Daoy (cell line): ENCODE results near the gene IGSF10. TPM values are rescaled to one million over a fixed set of nuclear protein-coding genes. Genes with fewer than 3 reads are reported as not detected.

Experiments used
- DNase-seq: peaks from one replicate; pipeline ENCODE4 v3.0.0-alpha.2; 2015; ENCODE audit warnings: low read depth
- total RNA-seq: library from RNA; depleted of rRNA; stranded (reverse); fragments of >200 nt; shearing (Covaris generic); gene quantifications from 2 replicates; pipeline ENCODE4 v1.2.3, GENCODE V29; 2014

The IGSF10 gene
- total RNA-seq, 1 experiment from 2014 or later, result not detected

DNA sequence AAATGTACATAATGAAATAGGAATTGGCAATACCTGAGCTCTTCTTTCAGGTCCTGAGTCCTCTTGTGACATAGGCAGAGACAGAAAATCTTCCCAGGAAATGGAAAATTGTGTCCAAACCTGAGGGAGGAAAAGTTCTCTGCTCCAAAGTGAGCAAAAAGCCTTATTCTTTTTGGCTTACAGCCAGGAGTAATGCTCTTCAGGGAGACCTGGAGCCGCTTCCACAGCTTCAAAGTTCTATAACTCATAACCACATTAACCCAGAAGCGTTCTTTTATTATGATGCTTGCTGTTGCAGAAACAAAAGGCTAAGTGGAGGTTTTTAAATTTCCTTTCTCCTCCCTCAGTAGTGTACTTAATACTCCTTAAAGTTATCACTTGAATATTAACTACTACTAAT lies 633 bp downstream of the IGSF10 start:
- DNase-seq, result no peak

DNA sequence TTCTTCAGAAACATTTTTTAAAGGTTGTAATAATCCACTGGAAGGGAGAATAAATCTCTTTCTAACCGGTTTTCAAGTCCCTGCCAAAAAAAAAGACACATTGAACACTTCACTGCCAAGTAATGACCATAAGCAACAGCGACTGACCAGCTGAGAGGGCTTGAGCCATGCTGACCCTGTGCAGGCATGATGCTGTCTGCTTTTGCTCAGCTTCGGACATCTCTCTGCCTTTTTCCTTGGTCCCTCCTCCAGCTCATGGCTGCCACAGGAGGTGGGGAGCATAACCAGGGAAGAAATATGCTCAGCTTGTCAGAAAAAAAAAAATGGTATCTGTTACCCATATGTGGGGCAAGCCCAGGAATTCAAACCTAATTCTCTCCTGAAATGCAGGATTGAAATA lies 1.5 kb downstream of the IGSF10 start:
- DNase-seq, result no peak

DNA sequence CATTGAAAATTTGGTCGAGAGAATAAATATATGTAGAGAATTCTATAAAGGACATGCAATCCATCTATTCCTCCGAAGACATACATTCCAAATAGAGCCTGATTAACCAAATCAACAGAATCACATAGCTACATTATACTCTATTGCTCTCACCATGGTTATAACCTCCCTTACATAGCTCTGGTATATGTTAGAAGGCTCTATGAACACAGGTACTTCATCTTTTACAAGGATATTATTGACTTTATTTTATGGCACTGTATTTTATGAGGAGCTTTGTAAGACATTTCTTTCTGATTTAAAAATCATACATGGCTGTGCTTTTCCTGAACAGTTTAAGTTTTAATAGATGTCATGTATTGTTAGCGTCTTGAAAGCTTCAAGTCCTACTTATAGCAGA lies 4.8 kb downstream of the IGSF10 start:
- no peak for DNase-seq

DNA sequence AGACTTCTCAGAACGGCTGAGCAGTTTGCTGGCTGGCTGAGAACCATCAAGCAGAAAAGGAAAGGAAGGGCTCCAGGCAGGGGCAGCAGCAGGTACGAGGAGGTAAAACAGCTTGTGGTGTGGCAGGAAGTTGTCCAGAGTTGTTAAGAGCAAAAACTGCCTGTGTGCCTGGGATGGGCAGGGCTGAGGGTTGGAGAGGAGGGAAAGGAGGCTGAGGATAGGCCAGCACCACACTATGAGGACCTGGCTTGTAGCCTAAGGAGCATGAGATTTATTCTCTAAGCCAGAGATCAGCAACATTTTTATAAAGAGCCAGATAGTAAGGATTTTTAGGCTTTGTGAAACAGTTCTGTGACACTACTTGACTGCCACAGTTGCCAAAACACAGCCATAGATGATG lies 8.0 kb downstream of the IGSF10 start:
- DNase-seq, result no peak

DNA sequence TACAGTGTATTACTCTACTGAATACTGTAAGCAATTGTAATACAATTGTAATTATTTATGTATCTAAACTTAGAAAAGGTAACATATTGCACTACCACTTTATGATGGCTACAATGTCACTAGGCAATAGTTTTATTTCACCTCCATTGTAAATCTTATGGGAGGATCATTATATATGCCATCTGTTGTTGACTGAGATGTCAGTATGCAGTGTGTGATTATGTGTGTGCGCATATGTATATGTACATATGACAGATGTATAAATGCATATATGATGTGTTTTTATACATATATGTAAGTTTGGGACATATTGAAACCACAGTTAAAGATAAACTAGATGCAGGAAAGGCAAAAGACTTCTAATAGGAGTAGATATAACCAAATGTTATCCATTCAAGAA lies 8.5 kb downstream of the IGSF10 start:
- DNase-seq, result no peak

DNA sequence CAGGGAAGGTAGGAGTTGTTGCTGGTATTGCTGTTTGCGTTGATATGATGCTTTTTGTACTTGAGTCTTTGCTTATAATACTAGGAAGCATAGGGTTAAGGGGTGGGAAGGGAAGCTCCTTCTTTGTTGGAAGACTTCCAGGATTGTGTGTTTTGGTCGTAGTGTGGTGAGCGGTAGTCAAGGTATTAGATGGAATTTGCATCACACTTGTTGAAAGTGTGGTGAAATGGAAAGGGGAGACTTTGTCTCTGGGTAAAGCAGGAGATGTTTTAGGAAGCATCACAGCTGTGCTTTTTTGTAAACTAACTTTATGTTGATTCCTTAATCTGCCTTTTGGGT lies 14.9 kb downstream of the IGSF10 start:
- no peak for DNase-seq

DNA sequence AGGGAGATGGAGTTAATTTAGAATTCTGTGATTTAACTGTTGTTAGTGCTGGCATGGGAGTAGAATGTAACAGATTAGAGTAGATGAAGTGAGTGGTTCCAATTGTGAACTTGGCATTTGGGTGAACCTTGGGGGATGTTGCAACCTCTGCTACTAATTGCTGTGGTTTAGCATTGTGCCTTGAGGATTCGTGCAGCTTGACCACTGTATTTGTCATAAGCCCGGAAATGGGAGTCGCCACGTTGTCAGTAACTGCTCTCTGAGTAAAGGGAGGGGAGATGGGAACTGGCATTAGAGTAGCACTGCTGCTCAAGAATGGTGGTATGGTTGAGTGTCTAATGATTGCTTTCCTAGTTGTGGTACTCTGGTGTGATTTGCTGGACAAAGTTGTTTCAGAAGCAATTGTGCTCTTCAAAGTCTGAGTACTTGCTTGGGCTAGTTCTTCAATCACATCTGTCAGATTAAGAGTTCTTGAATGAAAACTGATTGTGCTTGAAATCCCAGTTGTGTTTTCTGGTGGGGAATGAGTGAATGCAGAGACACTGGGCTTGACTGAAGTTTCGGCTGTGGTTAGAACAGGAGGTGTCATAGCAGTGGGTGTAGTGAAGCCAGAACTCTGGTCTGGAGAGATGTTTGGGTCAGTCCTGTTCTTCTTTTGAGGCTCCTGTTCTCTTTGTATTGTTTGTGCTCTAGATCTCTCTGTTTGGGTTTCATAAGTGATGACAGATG lies 15.4 kb downstream of the IGSF10 start:
- DNase-seq, result peak; percentile 91

DNA sequence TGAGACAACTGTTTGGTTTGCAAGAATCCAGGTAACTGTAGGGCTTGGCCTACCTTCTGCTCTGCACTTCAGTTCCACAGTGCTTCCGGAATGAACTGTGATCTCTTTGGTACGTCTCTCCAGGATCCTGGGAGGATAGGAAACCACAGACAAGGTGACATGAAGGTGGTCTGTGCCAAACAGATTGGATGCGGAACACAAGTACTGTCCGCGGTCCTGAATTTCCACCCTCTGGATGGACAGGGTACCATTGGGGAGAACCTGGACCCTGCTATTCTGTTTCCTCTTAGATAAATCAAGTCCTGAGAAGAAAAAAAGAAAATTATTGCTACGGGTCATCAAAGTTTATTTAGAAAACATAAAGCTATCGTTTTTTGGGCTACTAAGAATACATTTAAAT lies 17.3 kb downstream of the IGSF10 start:
- peak; percentile 23 for DNase-seq

DNA sequence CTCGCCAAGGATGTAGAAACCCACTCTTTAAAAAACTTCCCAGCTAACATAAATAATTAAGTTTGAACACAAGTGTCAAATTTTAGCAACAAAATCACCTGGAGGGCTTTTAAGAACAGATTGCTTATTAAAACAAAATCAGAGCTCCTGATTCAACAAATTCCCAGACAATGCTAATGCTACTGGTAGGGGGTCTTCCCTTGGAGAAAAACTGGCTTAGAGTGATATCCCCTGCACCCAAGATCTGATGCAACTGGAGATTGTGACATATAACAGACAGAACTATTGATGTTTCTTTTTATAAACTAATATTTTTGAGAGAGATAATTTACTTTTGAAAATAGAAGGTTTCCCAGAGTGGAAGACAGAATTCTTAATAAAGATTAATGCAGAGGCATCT lies 19.9 kb downstream of the IGSF10 start:
- DNase-seq, result no peak

DNA sequence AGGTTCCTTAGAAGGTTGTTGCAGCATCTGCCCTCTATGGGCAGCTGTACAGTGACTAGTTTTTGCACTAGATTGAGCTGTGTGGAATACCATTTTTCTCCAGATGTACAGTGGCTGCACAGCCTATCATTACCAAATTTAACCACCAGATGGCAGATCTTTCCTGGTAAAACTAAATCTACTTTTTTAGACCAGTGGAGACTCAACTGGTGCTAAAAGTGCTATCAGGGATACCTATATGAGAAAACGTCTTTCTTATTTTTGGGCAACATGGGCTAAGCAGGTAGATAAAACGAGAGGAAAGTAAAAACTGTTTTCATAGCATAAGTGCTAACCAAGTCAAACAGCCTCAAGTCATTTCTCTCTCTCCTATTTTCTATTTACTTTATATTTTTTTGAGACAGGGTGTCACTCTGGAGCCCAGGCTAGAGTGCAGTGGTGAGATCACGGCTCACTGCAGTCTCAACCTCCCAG lies 21.2 kb downstream of the IGSF10 start:
- DNase-seq, result peak; percentile 51

DNA sequence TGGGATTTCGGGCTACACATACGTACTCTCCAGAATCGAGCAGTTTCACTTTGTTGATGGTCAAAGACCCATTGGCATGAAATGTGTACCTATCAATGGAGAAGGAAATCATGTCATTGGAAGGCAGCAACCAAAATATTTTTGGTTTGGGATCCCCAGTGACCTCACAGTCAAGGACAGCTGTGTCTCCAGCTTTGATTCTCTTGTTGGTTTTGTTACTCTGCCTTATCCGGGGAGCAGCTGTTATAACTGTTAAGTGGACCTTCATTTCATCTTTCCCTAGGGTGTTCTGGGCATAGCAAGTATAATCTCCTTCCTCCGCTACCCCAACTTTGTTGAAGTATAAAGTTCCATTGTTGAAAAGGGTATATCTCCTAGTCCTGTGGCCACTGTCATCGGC lies 23.0 kb downstream of the IGSF10 start:
- no peak for DNase-seq

DNA sequence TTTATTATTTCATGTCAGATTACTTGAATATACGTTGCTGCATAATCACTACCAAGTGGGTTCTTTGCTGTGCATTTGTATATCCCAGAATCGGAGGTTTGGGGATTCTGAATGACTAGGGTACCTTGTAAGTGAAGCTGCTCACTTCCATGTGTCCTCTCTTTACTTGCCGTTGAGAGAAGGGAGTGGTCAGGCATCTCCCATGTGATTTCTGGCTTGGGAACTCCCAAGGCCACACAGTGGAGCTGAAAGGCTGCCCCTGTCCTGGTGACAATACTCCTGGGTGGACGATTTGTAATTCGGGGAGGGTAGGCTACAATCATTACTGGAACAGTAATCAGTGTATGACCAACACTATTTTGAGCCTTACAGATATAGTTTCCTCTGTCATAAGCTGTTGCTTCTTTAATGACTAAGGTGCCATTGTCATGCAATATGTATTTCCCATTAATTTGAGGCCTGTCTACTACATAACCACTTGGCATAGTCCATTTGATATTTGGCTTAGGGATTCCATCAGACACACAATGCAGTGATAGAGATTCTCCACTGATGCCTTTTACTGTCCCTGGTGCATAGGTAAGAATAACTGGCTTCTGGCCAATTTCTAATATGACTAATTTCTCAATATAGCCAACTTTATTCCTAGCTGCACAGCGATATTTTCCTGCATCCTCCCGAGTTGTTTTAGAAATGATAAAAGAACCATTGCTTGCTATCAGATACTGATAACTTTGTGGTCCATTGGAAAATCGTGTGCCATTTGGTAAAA lies 24.0 kb downstream of the IGSF10 start:
- DNase-seq, result no peak

DNA sequence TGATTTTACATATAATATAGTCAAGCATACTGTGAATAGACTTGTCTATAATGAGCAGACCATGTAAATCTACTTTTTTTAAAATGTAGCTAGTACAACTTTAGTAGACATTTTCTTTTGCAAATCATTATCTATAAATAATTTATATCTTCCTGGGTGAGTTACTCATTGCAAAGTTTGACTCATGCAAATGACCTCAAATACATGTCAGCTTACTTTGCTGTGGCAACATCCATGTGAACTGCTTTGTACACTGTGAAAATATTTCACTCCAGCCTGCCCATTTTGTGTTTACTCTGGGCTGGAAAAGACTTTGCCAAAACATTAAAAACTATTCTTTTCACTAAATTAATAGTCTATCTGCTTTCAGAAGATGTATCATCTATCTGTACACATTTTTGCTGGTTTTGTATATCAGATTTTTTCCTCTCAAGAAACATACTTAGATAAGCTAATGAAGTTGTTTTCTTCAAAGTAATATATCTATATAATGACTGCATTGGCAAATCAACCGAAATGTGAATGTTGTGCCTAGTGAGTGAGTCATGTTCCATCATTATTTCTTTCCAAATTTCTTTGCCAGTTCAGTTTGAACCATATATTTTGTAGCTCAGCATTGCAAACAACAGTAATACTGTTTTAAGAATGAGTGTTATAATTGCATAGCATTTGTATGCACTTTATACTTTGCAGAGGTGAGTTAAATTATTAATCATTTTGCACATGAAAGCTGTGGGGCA lies 26.5 kb downstream of the IGSF10 start:
- DNase-seq, result peak; percentile 71

DNA sequence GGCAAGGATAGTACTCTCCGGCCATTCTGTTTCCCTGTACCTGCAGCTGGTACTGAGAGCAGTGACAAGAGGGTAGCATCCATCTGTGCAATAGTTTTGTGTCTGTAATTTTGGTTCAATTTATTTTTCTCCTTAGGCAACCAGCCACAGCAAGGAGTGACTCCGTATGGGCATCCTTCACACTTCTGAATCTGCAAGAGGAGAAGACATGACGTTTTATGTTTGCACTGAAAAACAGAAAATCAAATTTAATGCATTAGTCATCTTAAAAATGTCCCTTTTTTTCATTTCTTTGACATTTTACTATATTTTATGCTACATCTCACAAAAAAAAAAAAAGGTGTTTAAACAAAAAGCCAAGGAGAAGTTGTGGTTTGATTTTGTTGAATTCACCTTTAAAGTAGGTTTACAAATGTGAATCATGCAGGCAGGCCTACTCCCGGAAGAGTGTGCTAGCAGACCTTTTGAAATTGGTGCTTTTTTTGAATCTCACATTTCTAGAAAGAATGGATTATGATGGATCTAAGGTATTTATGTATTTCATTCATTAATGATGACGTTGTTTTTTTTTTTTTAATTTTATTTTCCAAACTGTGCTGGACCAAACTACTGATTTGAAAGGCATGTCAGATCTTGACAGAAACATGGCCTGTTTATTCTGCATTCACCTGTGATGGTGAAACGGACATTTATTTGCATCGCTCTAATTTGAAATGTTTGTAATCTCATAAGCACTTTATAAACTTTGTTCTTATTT lies 28.1 kb downstream of the IGSF10 start:
- no peak for DNase-seq

DNA sequence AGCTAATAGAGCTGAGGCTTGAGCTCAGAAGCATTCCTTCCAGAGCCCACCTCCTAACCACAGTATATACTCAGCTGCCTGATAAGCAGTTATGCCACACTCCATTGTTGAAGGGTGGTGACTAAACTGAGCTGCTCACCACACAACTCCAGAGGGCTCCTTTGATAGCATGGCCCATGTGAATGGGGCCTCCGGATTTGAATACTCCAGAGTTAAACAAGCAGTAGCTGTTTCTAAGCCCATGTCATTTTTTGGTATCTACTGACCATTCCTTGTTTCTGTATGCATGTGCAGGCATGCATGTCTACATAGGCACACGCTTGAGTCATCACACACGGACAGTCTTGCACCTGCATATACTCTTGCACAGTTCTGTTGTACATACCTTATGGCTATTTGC lies 28.9 kb downstream of the IGSF10 start:
- DNase-seq, result peak; percentile 89

DNA sequence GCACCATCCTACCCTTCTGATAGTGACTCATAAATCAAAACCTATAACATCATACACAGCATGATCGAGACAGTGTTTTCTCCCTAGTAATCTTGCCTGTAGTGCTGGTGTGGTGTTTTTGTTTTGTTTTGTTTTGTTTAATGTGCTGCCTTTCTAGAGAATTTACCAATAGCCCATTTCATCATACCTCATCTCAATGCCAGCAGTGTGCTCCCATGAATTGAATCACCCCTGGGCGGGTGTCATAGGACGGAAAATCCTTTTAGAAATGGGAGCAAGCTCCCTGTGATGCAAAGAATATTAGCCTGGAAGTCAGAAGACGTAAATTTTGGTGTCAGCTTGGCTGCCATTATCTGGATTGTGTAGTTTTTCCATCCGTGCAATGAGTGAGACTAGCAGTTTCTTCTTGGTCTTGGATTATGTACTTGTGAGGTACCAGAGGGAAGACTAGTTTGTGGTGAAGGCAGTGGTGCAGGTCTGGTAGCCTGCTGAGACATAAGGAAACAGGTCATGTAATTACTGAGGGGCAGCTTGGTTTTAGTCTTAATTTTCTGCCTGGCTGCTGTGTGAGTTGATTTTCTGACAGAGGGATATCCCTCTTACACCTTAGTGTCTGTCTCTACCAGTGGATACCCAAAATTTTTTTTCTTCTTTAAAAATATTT lies 29.9 kb downstream of the IGSF10 start:
- DNase-seq, result no peak

DNA sequence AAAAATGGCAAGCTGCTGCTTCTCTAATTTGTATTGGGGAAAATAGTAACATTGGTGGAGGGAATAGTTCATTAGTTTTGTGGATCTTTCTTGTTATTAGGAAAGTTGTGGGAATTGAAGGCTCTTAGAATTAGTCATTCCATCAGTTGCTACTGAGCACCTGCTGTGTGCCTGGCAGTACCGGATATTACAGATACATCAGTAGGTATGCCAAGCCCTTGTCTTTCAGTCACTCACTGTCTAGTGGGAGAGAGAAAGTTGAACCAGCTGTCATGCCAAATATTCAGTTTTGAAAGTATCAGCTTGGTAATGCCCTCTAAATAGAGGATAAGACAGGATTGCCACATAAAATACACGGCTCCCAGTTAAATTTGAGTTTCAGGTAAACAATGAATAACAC lies 32.5 kb downstream of the IGSF10 start:
- DNase-seq, result no peak

DNA sequence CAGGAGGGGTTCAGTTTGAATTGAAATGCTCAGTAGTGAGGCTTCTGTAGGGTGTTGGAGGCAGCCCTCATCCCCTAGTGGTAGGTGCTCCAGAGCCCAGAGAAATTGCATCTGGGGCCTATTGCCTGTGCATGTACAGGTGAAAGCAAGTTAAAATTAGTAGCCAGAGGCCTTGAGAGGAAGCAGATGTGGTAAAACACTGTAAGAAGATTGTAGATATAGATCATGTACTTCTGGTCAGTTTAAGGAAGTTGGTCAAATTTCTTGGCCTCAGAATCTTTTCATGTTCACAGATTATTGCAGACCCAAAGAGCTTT lies 34.6 kb downstream of the IGSF10 start:
- no peak for DNase-seq

DNA sequence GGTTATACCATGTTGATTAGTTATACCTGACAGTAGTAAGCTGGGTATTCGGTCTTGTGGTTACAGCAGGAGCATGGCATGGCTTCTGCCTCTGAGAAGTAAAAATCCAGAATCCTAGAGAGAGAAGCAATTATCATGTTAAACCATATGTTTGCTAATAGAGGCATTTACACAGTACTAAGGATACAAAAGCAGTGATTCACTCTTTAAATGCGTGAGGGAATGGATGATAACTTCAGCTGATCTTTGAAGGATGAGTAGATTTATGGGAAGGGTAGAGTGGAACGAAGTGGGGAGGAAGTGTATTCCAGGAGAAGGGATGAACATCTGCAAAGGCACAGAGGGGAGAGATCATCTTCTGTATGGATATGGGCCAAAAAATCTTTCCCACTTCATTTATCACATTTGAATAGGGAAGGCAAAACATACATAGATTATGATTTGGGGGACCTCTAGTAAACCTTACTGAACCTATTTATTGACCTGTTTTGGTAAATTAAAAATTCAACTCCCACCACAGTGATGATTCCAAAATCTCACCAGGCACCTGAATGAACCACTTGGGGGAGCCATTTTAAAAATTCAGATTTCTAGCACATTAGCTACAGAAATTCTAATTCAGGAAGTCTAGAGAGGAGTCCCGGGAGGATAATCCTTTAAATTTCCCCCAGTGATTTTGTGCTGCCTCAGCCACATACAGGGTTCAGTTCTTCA lies 35.1 kb downstream of the IGSF10 start:
- no peak for DNase-seq

DNA sequence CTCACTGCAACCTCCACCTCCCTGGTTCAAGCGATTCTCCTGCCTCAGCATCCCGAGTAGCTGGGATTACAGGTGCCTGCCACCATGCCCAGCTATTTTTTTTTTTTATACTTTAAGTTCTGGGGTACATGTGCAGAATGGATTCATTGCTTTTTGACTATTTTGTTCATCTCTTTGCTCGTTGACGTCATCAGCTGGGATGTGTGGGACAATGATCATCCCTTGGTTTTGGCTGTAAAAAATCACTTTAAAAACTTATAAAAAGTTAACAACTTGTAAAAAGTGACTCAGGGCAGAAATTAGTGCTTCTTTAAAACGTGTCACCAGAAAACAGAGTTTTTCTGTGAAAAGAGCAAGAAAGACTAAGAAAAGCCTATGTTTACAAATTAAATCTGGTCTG lies 37.8 kb downstream of the IGSF10 start:
- DNase-seq, result no peak

DNA sequence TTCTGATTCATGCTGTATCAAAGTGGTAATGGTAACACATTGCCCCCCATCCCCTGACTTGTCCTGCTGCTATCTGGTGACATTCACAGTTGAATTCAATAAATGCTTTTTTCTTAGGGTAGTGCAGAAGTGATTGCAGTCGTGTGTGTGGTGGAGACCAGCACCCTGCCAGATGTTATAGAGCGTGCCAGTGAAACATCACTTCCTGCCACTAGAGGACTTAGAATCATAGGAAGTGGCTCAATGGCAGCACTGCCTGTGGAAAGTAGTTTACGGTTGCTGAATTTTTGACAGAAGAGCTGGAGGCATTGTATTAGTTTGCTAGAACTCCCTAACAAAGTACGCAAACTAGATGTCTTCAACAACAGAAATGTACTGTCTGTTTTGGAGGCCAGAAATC lies 38.9 kb downstream of the IGSF10 start:
- DNase-seq, result no peak
